GM12801 (cell line): Measurements from ENCODE around the gene CNGA3.

ENCODE experiments used
- CTCF ChIP-seq: IDR thresholded peaks from one replicate; pipeline ENCODE4 v1.5.1; 2011; ENCODE audit warnings: control low read depth; ENCODE audit not compliant: insufficient read length; ENCODE audit errors: extremely low read depth

The CNGA3 gene

GRCh38 chr2:98314251-98314650 is 32.0 kb upstream of the CNGA3 start:
- no peak for TF ChIP-seq CTCF

- TF ChIP-seq CTCF = no peak
Measured at GRCh38 chr2:98315957-98316356, 30.3 kb upstream of the CNGA3 start.

GRCh38 chr2:98317214-98317613 is 29.0 kb upstream of the CNGA3 start:
- no peak for TF ChIP-seq CTCF

GRCh38 chr2:98324181-98324580 is 22.1 kb upstream of the CNGA3 start:
- TF ChIP-seq CTCF = no peak

- TF ChIP-seq CTCF = no peak
Measured at GRCh38 chr2:98327776-98328175, 18.5 kb upstream of the CNGA3 start.

- no peak for TF ChIP-seq CTCF
Measured at GRCh38 chr2:98329549-98329948, 16.7 kb upstream of the CNGA3 start.

- no peak for TF ChIP-seq CTCF
Measured at GRCh38 chr2:98332989-98333388, 13.3 kb upstream of the CNGA3 start.

- TF ChIP-seq CTCF = no peak
Measured at GRCh38 chr2:98333922-98334321, 12.3 kb upstream of the CNGA3 start.
